ENCODE data around the gene HERPUD1. TPM values are rescaled to one million over a fixed set of nuclear protein-coding genes. Genes with fewer than 3 reads are reported as not detected.

HERPUD1 gene
- total and polyA plus RNA-seq, 5 donors from 2014 or later, result 133 to 454 (median 146) TPM

GRCh38 chr16:56980792-56981724, 49.1 kb downstream of the HERPUD1 start:
- H3K4me3 ChIP-seq (ENCODE audit: low read depth, low read length), result no peak overlapping the region
- no peaks in the 10 kb centered on the region for H3K27me3 Mint-ChIP-seq
- peaks cover 18% of the 10 kb centered on the region for H3K36me3 ChIP-seq (ENCODE audit: control insufficient read depth, insufficient read depth, low read length)
- peaks cover 20% of the 10 kb centered on the region for H3K4me1 ChIP-seq (ENCODE audit: control insufficient read depth, insufficient read depth, low read length, poor library complexity, severe bottlenecking)
- ATAC-seq (ENCODE audit: low read depth in 2 of 2) (no peak), DNase-seq (no peak)
- peak overlapping the region; percentile 12 to 91 (median 62) for H3K27ac Mint-ChIP-seq
- H3K27ac ChIP-seq (ENCODE audit: insufficient read depth, low read length, poor library complexity, severe bottlenecking), result peak overlapping the region; percentile 14
- H3K9me3 Mint-ChIP-seq, result no peaks in the 10 kb centered on the region
- H3K4me3 Mint-ChIP-seq, result peak overlapping the region in 2 of 4 donors; percentile 62 to 69
- no peaks in the 10 kb centered on the region for H3K9me3 ChIP-seq (ENCODE audit: control insufficient read depth in 2 of 2, low read length in 2 of 2)
- peaks cover 30% of the 10 kb centered on the region for H3K36me3 Mint-ChIP-seq
- peaks cover 8 to 64% (median 32%) of the 10 kb centered on the region in 4 donors for H3K4me1 Mint-ChIP-seq
- no peaks in the 10 kb centered on the region for H3K27me3 ChIP-seq (ENCODE audit: control insufficient read depth, insufficient read depth, low read length)

GRCh38 chr16:56981729-56982271, 49.9 kb downstream of the HERPUD1 start:
- Mint-ChIP-seq H3K36me3 (peaks cover 30% of the 10 kb centered on the region), H3K4me3 (peak overlapping the region in 1 of 4 donors; percentile 69), H3K4me1 (peaks cover 4 to 67% (median 31%) of the 10 kb centered on the region in 4 donors), H3K27me3 (no peaks in the 10 kb centered on the region), H3K9me3 (no peaks in the 10 kb centered on the region), H3K27ac (peak overlapping the region in 2 of 3 donors; percentile 62 to 91)
- Histone ChIP-seq H3K27me3 (ENCODE audit: control insufficient read depth, insufficient read depth, low read length) (no peaks in the 10 kb centered on the region), H3K36me3 (ENCODE audit: control insufficient read depth, insufficient read depth, low read length) (peaks cover 18% of the 10 kb centered on the region), H3K27ac (ENCODE audit: insufficient read depth, low read length, poor library complexity, severe bottlenecking) (no peak overlapping the region), H3K9me3 (ENCODE audit: control insufficient read depth in 2 of 2, low read length in 2 of 2) (no peaks in the 10 kb centered on the region), H3K4me1 (ENCODE audit: control insufficient read depth, insufficient read depth, low read length, poor library complexity, severe bottlenecking) (peaks cover 28% of the 10 kb centered on the region), H3K4me3 (ENCODE audit: low read depth, low read length) (no peak overlapping the region)
- DNase-seq (no peak), ATAC-seq (ENCODE audit: low read depth in 2 of 2) (no peak)

- H3K4me3 Mint-ChIP-seq, result peak overlapping the region in 2 of 4 donors; percentile 35 to 69
- peaks cover 30% of the 10 kb centered on the region for H3K36me3 Mint-ChIP-seq
Observed at GRCh38 chr16:56982695-56983094, 50.8 kb downstream of the HERPUD1 start.

GRCh38 chr16:56983211-56983751, 51.3 kb downstream of the HERPUD1 start:
- DNase-seq (no peak), ATAC-seq (ENCODE audit: low read depth in 2 of 2) (no peak)
- Histone ChIP-seq H3K27me3 (ENCODE audit: control insufficient read depth, insufficient read depth, low read length) (no peaks in the 10 kb centered on the region), H3K4me3 (ENCODE audit: low read depth, low read length) (no peak overlapping the region), H3K9me3 (ENCODE audit: control insufficient read depth in 2 of 2, low read length in 2 of 2) (no peaks in the 10 kb centered on the region), H3K27ac (ENCODE audit: insufficient read depth, low read length, poor library complexity, severe bottlenecking) (peak overlapping the region; percentile 30), H3K4me1 (ENCODE audit: control insufficient read depth, insufficient read depth, low read length, poor library complexity, severe bottlenecking) (peaks cover 41% of the 10 kb centered on the region), H3K36me3 (ENCODE audit: control insufficient read depth, insufficient read depth, low read length) (peaks cover 18% of the 10 kb centered on the region)
- H3K9me3 Mint-ChIP-seq, result no peaks in the 10 kb centered on the region
- peaks cover 34% of the 10 kb centered on the region for H3K36me3 Mint-ChIP-seq
- H3K27me3 Mint-ChIP-seq, result no peaks in the 10 kb centered on the region
- H3K27ac Mint-ChIP-seq, result peak overlapping the region; percentile 20 to 91 (median 40)
- peaks cover 4 to 76% (median 43%) of the 10 kb centered on the region in 4 donors for H3K4me1 Mint-ChIP-seq
- H3K4me3 Mint-ChIP-seq, result peak overlapping the region in 1 of 4 donors; percentile 69

More at GRCh38 chr16:56982695-56983094, 50.8 kb downstream of the HERPUD1 start:
- DNase-seq (no peak), ATAC-seq (ENCODE audit: low read depth in 2 of 2) (no peak)
- no peaks in the 10 kb centered on the region for H3K27me3 ChIP-seq (ENCODE audit: control insufficient read depth, insufficient read depth, low read length)
- no peak overlapping the region for H3K27ac ChIP-seq (ENCODE audit: insufficient read depth, low read length, poor library complexity, severe bottlenecking)
- peaks cover 36% of the 10 kb centered on the region for H3K4me1 ChIP-seq (ENCODE audit: control insufficient read depth, insufficient read depth, low read length, poor library complexity, severe bottlenecking)
- Mint-ChIP-seq H3K9me3 (no peaks in the 10 kb centered on the region), H3K27ac (peak overlapping the region in 2 of 3 donors; percentile 40 to 91), H3K27me3 (no peaks in the 10 kb centered on the region), H3K4me1 (peaks cover 4 to 71% (median 38%) of the 10 kb centered on the region in 4 donors)
- no peak overlapping the region for H3K4me3 ChIP-seq (ENCODE audit: low read depth, low read length)
- no peaks in the 10 kb centered on the region for H3K9me3 ChIP-seq (ENCODE audit: control insufficient read depth in 2 of 2, low read length in 2 of 2)
- H3K36me3 ChIP-seq (ENCODE audit: control insufficient read depth, insufficient read depth, low read length), result peaks cover 18% of the 10 kb centered on the region

GRCh38 chr16:56984639-56985038, 52.7 kb downstream of the HERPUD1 start:
- Histone ChIP-seq H3K4me1 (ENCODE audit: control insufficient read depth, insufficient read depth, low read length, poor library complexity, severe bottlenecking) (peaks cover 51% of the 10 kb centered on the region), H3K9me3 (ENCODE audit: control insufficient read depth in 2 of 2, low read length in 2 of 2) (no peaks in the 10 kb centered on the region), H3K36me3 (ENCODE audit: control insufficient read depth, insufficient read depth, low read length) (peaks cover 18% of the 10 kb centered on the region), H3K4me3 (ENCODE audit: low read depth, low read length) (peak overlapping the region; percentile 52), H3K27me3 (ENCODE audit: control insufficient read depth, insufficient read depth, low read length) (no peaks in the 10 kb centered on the region), H3K27ac (ENCODE audit: insufficient read depth, low read length, poor library complexity, severe bottlenecking) (peak overlapping the region; percentile 62)
- peaks cover 34% of the 10 kb centered on the region for H3K36me3 Mint-ChIP-seq
- DNase-seq (no peak), ATAC-seq (ENCODE audit: low read depth in 2 of 2) (no peak)
- H3K9me3 Mint-ChIP-seq, result no peaks in the 10 kb centered on the region
- H3K27me3 Mint-ChIP-seq, result no peaks in the 10 kb centered on the region
- peaks cover 0 to 82% (median 50%) of the 10 kb centered on the region in 4 donors for H3K4me1 Mint-ChIP-seq
- peak overlapping the region; percentile 76 to 99 (median 92) for H3K4me3 Mint-ChIP-seq
- peak overlapping the region; percentile 94 to 98 (median 96) for H3K27ac Mint-ChIP-seq

GRCh38 chr16:56985288-56985961, 53.5 kb downstream of the HERPUD1 start:
- no peaks in the 10 kb centered on the region for H3K27me3 ChIP-seq (ENCODE audit: control insufficient read depth, insufficient read depth, low read length)
- DNase-seq, result no peak
- peak overlapping the region; percentile 52 for H3K4me3 ChIP-seq (ENCODE audit: low read depth, low read length)
- H3K27ac Mint-ChIP-seq, result peak overlapping the region; percentile 94 to 98 (median 96)
- peaks cover 56% of the 10 kb centered on the region for H3K4me1 ChIP-seq (ENCODE audit: control insufficient read depth, insufficient read depth, low read length, poor library complexity, severe bottlenecking)
- peak overlapping the region; percentile 76 to 100 (median 99) for H3K4me3 Mint-ChIP-seq
- peaks cover 18% of the 10 kb centered on the region for H3K36me3 ChIP-seq (ENCODE audit: control insufficient read depth, insufficient read depth, low read length)
- no peaks in the 10 kb centered on the region for H3K9me3 Mint-ChIP-seq
- H3K27ac ChIP-seq (ENCODE audit: insufficient read depth, low read length, poor library complexity, severe bottlenecking), result peak overlapping the region; percentile 62
- H3K36me3 Mint-ChIP-seq, result peaks cover 34% of the 10 kb centered on the region
- H3K9me3 ChIP-seq (ENCODE audit: control insufficient read depth in 2 of 2, low read length in 2 of 2), result no peaks in the 10 kb centered on the region
- no peak for ATAC-seq (ENCODE audit: low read depth in 2 of 2)
- H3K27me3 Mint-ChIP-seq, result no peaks in the 10 kb centered on the region
- H3K4me1 Mint-ChIP-seq, result peaks cover 0 to 77% (median 48%) of the 10 kb centered on the region in 4 donors

- H3K27ac Mint-ChIP-seq, result peak overlapping the region; percentile 96 to 99 (median 98)
- H3K4me1 Mint-ChIP-seq, result peaks cover 0 to 79% (median 50%) of the 10 kb centered on the region in 4 donors
- H3K36me3 ChIP-seq (ENCODE audit: control insufficient read depth, insufficient read depth, low read length), result peaks cover 18% of the 10 kb centered on the region
- H3K4me1 ChIP-seq (ENCODE audit: control insufficient read depth, insufficient read depth, low read length, poor library complexity, severe bottlenecking), result peaks cover 62% of the 10 kb centered on the region
- H3K36me3 Mint-ChIP-seq, result peaks cover 37% of the 10 kb centered on the region
- H3K27me3 ChIP-seq (ENCODE audit: control insufficient read depth, insufficient read depth, low read length), result no peaks in the 10 kb centered on the region
- H3K9me3 Mint-ChIP-seq, result no peaks in the 10 kb centered on the region
- ATAC-seq (ENCODE audit: low read depth in 2 of 2) (no peak), DNase-seq (no peak)
- peak overlapping the region; percentile 62 for H3K27ac ChIP-seq (ENCODE audit: insufficient read depth, low read length, poor library complexity, severe bottlenecking)
- H3K9me3 ChIP-seq (ENCODE audit: control insufficient read depth in 2 of 2, low read length in 2 of 2), result no peaks in the 10 kb centered on the region
- H3K4me3 ChIP-seq (ENCODE audit: low read depth, low read length), result peak overlapping the region; percentile 52
- peak overlapping the region; percentile 99 to 100 (median 100) for H3K4me3 Mint-ChIP-seq
- no peaks in the 10 kb centered on the region for H3K27me3 Mint-ChIP-seq
Observed at GRCh38 chr16:56985962-56986360, 54.0 kb downstream of the HERPUD1 start.
